GM12891 (cell line): ENCODE data around the gene INAVA.

Experiments
- PAX5 ChIP-seq: IDR thresholded peaks from 2 replicates; pipeline ENCODE4 v1.6.1; 2011; ENCODE audit warnings: low read length, moderate library complexity, mild to moderate bottlenecking; ENCODE audit not compliant: insufficient read depth, severe bottlenecking
- POLR2A ChIP-seq: IDR thresholded peaks from 2 replicates; pipeline ENCODE4 v1.6.1; 2011; ENCODE audit warnings: low read depth, low read length, control low read depth
- POLR2AphosphoS5 ChIP-seq: IDR thresholded peaks from 2 replicates; pipeline ENCODE4 v1.6.1; 2011; ENCODE audit warnings: low read depth, low read length, control low read depth
- POU2F2 ChIP-seq: IDR thresholded peaks from 2 replicates; pipeline ENCODE4 v1.6.1; 2011; ENCODE audit warnings: low read depth, mild to moderate bottlenecking, control low read depth, low read length, moderate library complexity
- TAF1 ChIP-seq: IDR thresholded peaks from 2 replicates; pipeline ENCODE4 v1.6.1; 2011; ENCODE audit warnings: low read depth, low read length, control low read depth

DNA sequence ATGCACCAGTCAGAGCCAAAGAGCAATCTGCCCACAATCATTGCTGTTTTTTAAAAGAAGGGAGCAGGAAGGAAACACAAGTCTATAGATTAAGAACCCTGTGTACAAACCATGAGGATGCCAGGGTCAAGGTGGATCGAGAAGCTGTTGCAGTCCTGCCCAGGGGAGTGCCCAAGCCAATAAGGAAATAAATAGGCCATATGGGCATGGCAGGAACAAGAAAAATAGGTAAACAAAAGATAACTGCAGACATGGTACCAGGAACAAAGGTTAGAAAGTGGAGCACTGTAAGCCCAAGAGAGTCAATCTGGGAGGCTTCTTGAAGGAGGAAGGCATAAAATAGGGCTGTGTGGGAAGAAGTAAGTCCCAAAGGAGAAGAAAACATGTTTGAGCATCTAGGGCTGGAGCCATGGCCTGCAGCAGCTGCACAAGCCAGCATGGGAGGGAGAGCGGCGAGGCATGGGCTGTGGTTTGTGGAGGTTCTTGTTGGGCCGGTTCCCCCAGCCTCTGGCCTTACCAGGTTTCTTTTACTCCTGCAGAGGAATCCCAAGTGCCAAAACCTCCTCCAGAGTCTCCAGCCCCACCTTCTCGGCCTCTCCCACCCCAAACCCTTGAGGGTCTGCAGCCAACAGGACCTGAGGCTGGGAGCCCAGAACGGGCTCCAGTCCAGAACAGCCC lies 13.6 kb downstream of the INAVA start:
- no peak for TF ChIP-seq POLR2AphosphoS5
- no peak for TF ChIP-seq TAF1
- no peak for TF ChIP-seq POLR2A
- no peak for TF ChIP-seq PAX5
- TF ChIP-seq POU2F2: no peak
